ENCODE data around the gene PFDN6. TPM values are rescaled to one million over a fixed set of nuclear protein-coding genes. Genes with fewer than 3 reads are reported as not detected.
A peak's percentile ranks its signal among the peaks of the same experiment; 100 is the strongest.

PFDN6 gene
- 62.2 and 80.4 TPM in 2 replicates for total RNA-seq (2014; rRNA removed; shearing (Covaris generic))
- 54.0 and 56.1 TPM in 2 replicates for polyA plus RNA-seq (2016; fragmentation: Nextera tagmentation; extraction: Ambion mirVana)
- long read RNA-seq, partial matches to known transcripts, result 1 of 4 reads
- long read RNA-seq, other reads (novel, unspliced or antisense), result 0 of 4 reads

DNA sequence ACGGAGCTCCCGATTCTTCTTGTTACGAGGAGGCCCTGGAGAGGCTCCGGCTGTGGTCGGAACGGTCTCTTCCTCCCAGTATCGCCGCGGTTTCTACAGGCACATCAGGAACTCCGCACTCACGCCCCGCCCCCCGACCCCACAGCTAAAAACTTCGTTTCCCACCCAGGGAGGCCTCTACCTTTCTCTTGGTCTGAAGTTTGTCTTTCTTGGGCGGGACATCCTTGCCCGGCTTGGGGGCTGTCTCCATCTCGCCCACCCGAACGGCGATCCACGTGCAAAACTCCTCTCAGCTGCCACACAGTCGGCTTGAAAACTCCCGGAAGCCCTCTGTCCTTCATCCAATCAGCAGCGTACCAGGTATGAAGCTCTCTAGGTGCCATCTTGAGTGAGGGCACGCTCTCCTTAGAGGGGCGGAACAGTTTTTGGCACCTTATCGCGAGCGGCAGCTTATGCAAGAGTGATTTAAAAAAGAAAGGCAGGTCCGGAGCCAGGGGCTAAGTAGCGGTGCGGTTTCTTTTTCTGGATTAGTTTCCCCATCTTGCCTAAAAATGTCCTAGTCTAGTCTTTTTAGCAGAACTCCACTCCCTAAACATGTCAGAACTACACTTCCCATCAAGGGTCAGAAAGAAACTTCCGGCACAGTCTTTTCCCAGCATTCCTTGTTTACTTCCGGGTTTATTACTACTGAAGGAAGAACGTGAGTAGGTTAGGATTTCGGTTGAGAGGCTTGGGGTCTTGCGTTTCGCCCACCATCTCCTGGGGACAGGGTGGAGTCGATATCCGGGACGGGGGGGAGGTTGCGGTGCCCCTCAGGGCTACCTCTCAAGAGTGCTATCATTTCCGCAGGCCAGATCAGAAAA lies at the start of gene PFDN6, which contains the start of gene WDR46:
TSS of gene PFDN6 (plus strand) at position 681 of the 863 bp plus-strand sequence. CDS start 256 bp downstream, outside the sequence.
TSS of gene WDR46 (minus strand) at position 319 of the 863 bp plus-strand sequence. CDS start at position 250, 69 bp downstream.
- DNase-seq (ENCODE audit: low spot score) (peak; percentile 95), ATAC-seq (peak; percentile 97)
- peaks cover 6% of the 10 kb centered on the region; the same call in 1 of the 2 replicates for H3F3A ChIP-seq (replicated peaks; ENCODE audit: low read depth)
- Mint-ChIP-seq H3K4me1 (peaks cover 16% of the 10 kb centered on the region), H3K36me3 (ENCODE audit: low read depth) (peaks cover 56% of the 10 kb centered on the region), H3K27ac (peak within 1 kb of the TSS; percentile 90), H3K9me3 (no peaks in the 10 kb centered on the region), H3K4me3 (peak within 1 kb of the TSS; percentile 96), H3K27me3 (ENCODE audit: insufficient read depth, low read depth, poor library complexity) (peaks cover 2% of the 10 kb centered on the region)
- H2AFZ ChIP-seq, result peak within 1 kb of the TSS; percentile 57
- H3K36me3 ChIP-seq (ENCODE audit: insufficient read depth), result peaks cover 25% of the 10 kb centered on the region
- no peaks in the 10 kb centered on the region for H3K27me3 ChIP-seq (ENCODE audit: insufficient read depth)
- no peaks in the 10 kb centered on the region for H3K9me2 ChIP-seq (ENCODE audit: insufficient read depth)
- peak within 1 kb of the TSS; percentile 68 for H3K4me3 ChIP-seq
- no peak within 1 kb of the TSS for H3K27ac ChIP-seq (ENCODE audit: low read depth)
- peak within 1 kb of the TSS; percentile 97 for H3K4me2 ChIP-seq
- TF ChIP-seq CREB1 (CRISPR knock-in tag; IDR thresholded peaks at IDR 0.05; ENCODE audit: low read depth) (no peak; the same call in 1 of the 2 replicates), POLR2AphosphoS5 (IDR thresholded peaks at IDR 0.05; ENCODE audit: low read depth) (peak; percentile 73; the same call in 1 of the 2 replicates), EZH2 (IDR thresholded peaks at IDR 0.05; ENCODE audit: low read depth, unreplicated experiment) (no peak)
- TF ChIP-seq, protein P1, sequence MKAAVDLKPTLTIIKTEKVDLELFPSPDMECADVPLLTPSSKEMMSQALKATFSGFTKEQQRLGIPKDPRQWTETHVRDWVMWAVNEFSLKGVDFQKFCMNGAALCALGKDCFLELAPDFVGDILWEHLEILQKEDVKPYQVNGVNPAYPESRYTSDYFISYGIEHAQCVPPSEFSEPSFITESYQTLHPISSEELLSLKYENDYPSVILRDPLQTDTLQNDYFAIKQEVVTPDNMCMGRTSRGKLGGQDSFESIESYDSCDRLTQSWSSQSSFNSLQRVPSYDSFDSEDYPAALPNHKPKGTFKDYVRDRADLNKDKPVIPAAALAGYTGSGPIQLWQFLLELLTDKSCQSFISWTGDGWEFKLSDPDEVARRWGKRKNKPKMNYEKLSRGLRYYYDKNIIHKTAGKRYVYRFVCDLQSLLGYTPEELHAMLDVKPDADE (IDR thresholded peaks at IDR 0.05), result peak; percentile 98
- peaks cover 39% of the 10 kb centered on the region for H3K79me2 ChIP-seq (replicated peaks; ENCODE audit: insufficient read depth)
- peaks cover 13% of the 10 kb centered on the region for H3K4me1 ChIP-seq (ENCODE audit: insufficient read depth)
- peaks cover 17% of the 10 kb centered on the region for H4K20me1 ChIP-seq (replicated peaks; ENCODE audit: insufficient read depth)

DNA sequence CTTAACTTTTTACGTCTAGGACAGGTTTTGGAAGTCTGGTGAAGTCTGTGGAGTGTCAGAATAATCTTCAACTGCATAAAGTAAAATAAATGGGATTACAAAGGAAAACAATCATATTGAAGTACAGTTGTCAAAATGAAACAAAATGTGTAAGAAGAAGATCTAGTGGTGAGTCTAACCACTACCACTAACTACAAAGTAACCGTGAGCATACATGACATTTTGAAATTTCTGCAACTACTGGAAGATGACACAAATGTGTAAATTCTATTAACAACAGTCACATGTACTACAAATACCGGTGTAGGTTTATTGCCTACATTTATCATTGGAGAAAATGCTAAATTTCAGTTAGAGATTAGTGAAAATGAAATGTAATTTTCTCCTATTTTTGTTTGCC lies 47.4 kb upstream of the PFDN6 start:
- ATAC-seq (no peak), DNase-seq (ENCODE audit: low spot score) (no peak)
- no peaks in the 10 kb centered on the region for H3K9me3 Mint-ChIP-seq
- H3K27ac Mint-ChIP-seq, result no peak overlapping the region
- H3K4me3 Mint-ChIP-seq, result no peak overlapping the region
- H3K9me2 ChIP-seq (ENCODE audit: insufficient read depth), result no peaks in the 10 kb centered on the region
- H3K4me2 ChIP-seq, result no peak overlapping the region
- peaks cover 42% of the 10 kb centered on the region for H3K27me3 ChIP-seq (ENCODE audit: insufficient read depth)
- H2AFZ ChIP-seq, result no peak overlapping the region
- H3F3A ChIP-seq (replicated peaks; ENCODE audit: low read depth), result no peaks in the 10 kb centered on the region
- no peaks in the 10 kb centered on the region for H4K20me1 ChIP-seq (replicated peaks; ENCODE audit: insufficient read depth)
- no peak overlapping the region for H3K4me3 ChIP-seq
- H3K27me3 Mint-ChIP-seq (ENCODE audit: insufficient read depth, low read depth, poor library complexity), result peaks cover 3% of the 10 kb centered on the region
- no peaks in the 10 kb centered on the region for H3K36me3 ChIP-seq (ENCODE audit: insufficient read depth)
- H3K79me2 ChIP-seq (replicated peaks; ENCODE audit: insufficient read depth), result no peaks in the 10 kb centered on the region
- no peaks in the 10 kb centered on the region for H3K36me3 Mint-ChIP-seq (ENCODE audit: low read depth)
- H3K4me1 ChIP-seq (ENCODE audit: insufficient read depth), result no peaks in the 10 kb centered on the region
- H3K27ac ChIP-seq (ENCODE audit: low read depth), result no peak overlapping the region
- no peaks in the 10 kb centered on the region for H3K4me1 Mint-ChIP-seq
- TF ChIP-seq ZNF114 (CRISPR knock-in tag; IDR thresholded peaks at IDR 0.05) (no peak), STAT1 (IDR thresholded peaks at IDR 0.05; ENCODE audit: unreplicated experiment) (no peak), JUNB (IDR thresholded peaks at IDR 0.05; ENCODE audit: unreplicated experiment) (no peak), CREB1 (CRISPR knock-in tag; IDR thresholded peaks at IDR 0.05; ENCODE audit: low read depth) (no peak), EZH2phosphoT487 (IDR thresholded peaks at IDR 0.05; ENCODE audit: unreplicated experiment) (no peak), POLR2AphosphoS5 (IDR thresholded peaks at IDR 0.05; ENCODE audit: low read depth) (no peak)
- TF ChIP-seq, protein P1 (IDR thresholded peaks at IDR 0.05), result no peak
- TF ChIP-seq, protein P2, sequence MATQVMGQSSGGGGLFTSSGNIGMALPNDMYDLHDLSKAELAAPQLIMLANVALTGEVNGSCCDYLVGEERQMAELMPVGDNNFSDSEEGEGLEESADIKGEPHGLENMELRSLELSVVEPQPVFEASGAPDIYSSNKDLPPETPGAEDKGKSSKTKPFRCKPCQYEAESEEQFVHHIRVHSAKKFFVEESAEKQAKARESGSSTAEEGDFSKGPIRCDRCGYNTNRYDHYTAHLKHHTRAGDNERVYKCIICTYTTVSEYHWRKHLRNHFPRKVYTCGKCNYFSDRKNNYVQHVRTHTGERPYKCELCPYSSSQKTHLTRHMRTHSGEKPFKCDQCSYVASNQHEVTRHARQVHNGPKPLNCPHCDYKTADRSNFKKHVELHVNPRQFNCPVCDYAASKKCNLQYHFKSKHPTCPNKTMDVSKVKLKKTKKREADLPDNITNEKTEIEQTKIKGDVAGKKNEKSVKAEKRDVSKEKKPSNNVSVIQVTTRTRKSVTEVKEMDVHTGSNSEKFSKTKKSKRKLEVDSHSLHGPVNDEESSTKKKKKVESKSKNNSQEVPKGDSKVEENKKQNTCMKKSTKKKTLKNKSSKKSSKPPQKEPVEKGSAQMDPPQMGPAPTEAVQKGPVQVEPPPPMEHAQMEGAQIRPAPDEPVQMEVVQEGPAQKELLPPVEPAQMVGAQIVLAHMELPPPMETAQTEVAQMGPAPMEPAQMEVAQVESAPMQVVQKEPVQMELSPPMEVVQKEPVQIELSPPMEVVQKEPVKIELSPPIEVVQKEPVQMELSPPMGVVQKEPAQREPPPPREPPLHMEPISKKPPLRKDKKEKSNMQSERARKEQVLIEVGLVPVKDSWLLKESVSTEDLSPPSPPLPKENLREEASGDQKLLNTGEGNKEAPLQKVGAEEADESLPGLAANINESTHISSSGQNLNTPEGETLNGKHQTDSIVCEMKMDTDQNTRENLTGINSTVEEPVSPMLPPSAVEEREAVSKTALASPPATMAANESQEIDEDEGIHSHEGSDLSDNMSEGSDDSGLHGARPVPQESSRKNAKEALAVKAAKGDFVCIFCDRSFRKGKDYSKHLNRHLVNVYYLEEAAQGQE (IDR thresholded peaks at IDR 0.05; ENCODE audit: unreplicated experiment), result no peak
